A172 (cell line): ENCODE results near the gene MAGI1. TPM values are rescaled to one million over a fixed set of nuclear protein-coding genes. Genes with fewer than 3 reads are reported as not detected.
A peak's percentile ranks its signal among the peaks of the same experiment; 100 is the strongest.
"Not testable (repeated sequence)": the region's sequence is repeated elsewhere in the genome, so short reads cannot be mapped to it uniquely, and the experiment has no call there.

Experiments used
- DNase-seq: peaks from one replicate; pipeline ENCODE4 v3.0.0-alpha.2; 2015; ENCODE audit warnings: low spot score
- total RNA-seq: library from RNA; depleted of rRNA; stranded (reverse); fragments of >200 nt; shearing (Covaris generic); gene quantifications from 2 replicates; pipeline ENCODE4 v1.2.3, GENCODE V29; 2014

MAGI1 gene
- total RNA-seq, 1 experiment from 2014 or later: 4.7 TPM

DNA sequence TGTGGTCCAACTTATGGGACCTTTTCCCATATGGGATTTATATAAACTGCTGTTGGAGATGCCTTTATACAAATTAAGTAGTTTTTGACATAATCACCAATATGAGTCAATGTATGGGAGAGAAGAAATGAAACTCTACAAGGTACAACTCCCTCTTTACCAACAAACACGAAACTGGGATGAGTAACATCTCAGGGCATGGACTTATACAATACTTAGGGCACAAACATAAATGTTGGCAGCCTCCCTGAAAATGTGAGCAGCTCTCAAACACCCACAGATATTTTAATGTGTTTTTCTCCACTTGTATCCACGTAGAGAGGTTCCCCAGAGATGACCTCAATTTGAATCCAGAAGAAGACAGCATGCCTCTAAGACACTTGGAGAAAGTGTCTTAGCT is 161.6 kb downstream of the MAGI1 start:
- no peak for DNase-seq

DNA sequence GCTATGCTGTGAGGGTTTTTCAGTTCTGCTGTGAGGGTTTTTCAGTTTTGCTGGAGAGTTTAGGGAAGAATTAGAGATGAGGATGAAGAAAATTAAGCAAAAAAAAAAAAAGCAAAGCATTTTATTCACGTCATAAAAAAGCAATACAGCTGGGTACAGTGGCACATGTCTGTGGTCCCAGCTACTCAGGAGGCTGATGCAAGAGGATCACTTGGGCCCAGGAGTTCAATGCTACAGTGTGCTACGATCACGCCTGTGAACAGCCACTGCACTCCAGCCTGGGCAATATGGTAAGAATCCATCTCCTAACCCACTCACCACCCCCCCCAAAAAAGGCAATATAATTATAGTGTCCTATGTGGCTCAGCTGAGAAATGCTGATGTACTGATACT is 162.7 kb downstream of the MAGI1 start:
- DNase-seq: no peak

GRCh38 chr3:65875393-65876027 is 163.2 kb downstream of the MAGI1 start:
- DNase-seq: no peak

- no peak for DNase-seq
Measured at GRCh38 chr3:65873869-65874268, 164.8 kb downstream of the MAGI1 start.

- no peak for DNase-seq
Measured at GRCh38 chr3:65873028-65873427, 165.7 kb downstream of the MAGI1 start.

DNA sequence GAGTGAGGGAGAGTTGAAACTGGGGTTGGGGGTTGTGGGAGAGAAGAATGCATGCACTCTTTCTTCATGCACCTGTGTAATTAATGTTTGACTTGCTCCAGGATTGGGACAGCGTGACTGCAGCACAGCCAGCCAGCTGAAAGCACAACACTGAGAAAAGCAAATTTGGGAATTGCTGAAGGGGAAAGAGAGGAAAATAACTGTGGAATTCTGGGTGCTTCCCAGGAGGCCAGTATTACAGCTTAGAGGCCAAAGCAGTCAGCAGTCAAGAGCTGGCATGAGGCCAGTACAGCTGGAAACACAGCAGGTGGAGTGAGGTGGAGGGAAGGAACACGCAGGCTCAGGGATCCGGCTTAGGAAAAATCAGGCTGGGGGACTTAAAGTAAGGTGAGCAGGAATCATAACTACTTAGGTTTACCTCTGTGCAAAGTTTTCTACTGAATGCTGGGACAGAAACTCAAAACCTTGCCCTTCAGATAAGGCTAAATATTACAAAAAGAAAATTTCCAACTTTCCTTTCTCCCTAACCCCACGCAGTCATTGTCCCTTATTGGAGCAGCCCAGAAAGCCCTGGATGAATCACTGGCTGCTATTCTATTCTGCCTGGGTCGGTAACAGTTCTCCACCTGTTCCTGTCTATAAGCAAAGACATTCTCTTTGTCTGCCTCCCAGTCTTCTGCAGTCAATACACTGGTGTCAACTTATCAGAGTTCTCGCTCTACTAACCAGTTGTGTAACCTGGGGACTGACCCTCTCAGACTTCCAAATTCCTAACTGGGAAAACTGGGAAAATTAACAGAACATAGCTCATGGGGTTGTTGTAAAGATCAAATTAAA is 167.2 kb downstream of the MAGI1 start:
- DNase-seq: no peak

DNA sequence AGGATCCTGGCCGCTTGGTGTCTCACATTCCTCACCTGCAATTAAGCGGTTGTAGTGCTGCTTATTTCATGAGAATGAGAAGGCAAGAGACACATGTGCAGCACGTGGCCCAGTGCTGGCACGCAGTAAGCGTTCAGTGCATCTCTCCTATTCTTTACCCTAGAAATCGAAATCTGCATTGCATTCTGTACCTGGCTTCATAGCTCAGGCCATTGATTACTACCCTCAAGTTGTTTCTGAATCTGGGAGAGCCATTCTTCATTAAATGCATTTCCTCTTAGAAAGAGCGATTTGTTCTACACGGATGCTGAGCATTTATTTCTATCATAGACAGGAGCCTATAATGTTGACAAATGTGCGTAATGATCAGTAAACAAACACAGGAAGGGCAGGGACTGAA is 168.9 kb downstream of the MAGI1 start:
- no peak for DNase-seq

DNA sequence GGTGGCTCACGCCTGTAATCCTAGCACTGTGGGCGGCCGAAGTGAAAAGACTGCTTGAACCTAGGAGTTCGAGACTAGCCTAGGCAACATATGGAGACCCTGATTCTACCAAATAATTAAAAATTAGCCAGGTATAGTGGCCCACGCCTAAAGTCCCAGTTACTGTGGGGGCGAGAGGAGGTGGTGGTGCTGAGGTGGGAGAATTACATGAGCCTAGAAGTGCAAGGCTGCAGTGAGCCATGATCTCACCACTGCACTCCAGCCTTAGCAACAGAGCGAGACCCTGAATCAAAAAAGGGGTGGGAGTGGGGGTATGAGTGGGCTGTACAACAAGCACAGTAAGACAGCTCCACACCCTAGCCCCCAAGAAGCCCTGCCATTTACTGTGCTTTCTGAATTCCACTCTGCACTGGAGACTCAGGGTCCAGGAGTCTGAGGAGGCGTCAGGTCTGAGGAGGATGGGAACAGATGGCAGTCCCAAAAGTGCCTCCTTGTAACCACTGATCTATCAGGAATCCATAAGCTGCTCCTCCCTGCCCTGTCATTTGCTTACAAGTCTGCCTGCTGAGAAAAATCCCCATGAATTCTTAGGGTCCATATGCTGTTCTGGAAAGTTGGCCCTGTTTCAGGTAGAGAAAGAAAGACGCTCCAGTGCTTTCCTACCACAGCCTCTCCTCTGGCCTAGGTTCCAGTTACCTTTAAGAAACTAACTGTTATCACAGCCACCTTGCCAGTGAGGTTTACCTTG is 171.1 kb downstream of the MAGI1 start:
- no peak for DNase-seq

DNA sequence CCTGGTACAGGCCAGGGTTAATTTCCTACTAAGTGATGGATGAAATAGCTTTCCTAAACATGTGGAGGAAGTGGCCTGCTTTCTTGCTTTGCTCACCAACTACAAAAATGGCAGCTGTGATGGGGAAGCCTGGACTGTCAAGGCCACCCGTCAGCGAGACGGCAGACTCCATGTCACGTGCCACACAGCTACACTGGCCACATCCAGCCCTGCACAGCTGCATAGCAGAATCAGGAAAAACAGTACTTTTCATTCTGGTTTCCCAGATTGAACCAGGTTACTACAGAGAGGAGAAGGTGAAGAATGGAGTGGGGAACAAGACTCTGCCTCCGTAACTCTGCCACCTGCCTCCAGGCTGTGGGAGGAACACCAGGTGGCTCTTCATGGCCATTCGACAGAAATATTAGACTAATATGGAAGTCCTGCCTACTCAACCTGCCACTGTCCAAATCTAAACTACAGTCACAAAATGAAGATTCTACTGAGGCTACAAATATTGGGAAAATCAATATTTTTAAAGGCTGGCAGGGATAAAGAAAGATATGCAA is 174.3 kb downstream of the MAGI1 start:
- DNase-seq: no peak

- DNase-seq: no peak
Measured at GRCh38 chr3:65861718-65862117, 177.0 kb downstream of the MAGI1 start.

GRCh38 chr3:65859612-65860011 is 179.1 kb downstream of the MAGI1 start:
- not testable (repeated sequence) for DNase-seq

DNA sequence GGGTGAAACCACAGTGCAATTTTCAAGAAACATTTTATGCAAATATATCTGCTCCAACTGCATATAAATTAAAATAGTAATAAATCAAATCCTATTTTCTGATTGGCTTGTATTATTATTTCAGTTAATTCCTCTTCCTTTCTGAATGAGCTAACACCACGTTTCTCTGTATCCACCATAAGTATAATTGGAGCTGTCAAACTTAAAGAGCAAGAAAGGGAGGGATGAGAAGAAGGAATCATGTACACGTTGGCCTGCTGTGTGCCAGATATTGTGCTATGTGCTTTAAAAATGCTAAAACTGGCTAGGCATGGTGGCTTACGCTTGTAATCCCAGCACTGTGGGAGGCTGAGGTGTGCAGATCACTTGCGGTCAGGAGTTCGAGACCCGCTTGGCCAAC is 180.0 kb downstream of the MAGI1 start:
- no peak for DNase-seq

DNA sequence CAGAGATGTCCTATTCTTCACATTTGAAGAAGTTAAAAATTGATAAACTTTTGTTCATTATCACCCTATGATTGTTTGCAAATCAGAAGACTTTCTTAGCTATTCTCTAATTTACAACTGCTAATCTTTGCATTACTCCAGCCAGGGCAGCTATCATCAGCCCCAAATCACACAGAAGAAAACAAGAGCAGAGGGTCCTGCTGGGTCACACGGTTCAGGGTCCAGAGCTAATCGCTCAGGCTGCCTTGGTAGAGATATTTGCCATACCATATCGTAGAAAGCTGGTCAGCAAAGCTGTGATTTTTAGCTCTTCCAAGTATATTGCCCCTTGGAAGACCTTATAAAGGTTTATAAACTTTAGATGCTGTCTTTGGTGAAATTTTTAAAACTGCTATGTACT is 181.4 kb downstream of the MAGI1 start:
- DNase-seq: no peak

DNA sequence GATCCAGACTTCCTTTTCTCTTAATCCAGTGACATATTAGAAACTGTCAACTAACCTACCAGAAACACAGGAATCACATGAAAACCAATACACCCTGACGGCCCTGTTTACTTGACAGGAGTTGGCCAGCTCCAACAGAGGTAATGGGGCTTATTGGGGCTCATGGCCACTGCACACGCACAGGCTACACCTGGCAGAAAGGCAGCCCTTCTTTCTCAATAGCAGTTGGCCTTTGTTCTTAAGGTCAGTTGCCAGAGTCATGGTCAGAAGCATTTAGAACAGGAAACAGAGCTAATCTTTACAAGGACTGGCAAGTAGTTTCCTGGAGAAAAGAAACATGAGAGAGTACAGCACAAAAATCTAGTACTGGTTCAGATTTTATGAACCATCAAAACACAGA is 181.8 kb downstream of the MAGI1 start:
- no peak for DNase-seq

GRCh38 chr3:65855370-65856100 is 183.2 kb downstream of the MAGI1 start:
- DNase-seq: no peak

- DNase-seq: peak; percentile 40
Measured at GRCh38 chr3:65854606-65855304, 184.0 kb downstream of the MAGI1 start.

DNA sequence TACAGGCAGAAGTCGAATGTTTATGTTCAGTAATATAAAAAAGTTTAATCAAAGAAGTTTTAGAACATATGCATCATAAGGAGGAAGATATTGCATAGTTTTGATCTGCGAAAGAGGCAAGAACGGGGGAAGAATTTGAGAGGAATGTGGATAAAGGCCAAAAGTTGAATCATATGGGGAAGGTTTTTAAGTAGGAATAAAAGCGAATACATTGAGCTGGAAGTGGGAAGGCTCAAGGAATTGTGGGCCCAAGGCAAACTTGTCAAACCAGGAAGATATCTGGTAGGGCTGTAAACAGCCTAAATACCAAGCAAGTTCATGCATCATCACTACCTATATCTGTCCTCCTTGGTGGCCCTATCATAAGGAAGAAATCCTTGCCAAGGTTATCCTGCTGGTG is 186.9 kb downstream of the MAGI1 start:
- DNase-seq: no peak

DNA sequence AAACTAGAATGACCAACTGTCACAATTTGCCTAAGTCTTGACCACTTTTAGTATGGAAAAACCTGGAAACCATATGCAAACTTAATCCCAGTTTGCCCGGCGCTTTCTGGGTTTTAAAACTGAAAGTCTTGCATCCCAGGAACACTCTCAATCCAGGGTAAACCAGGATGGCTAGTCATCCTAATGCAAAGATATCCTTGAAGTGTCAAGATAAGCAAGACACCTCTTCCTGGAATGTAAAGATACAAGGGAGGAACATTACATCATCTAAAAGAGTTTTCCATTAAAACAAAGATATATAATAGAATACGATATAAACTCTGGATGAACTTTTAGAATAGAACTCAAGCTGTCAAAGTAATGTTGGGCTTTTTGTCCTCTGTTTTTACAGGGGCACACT is 188.5 kb downstream of the MAGI1 start:
- DNase-seq: no peak

- DNase-seq: no peak
Measured at GRCh38 chr3:65848024-65848423, 190.7 kb downstream of the MAGI1 start.

GRCh38 chr3:65846936-65847335 is 191.8 kb downstream of the MAGI1 start:
- DNase-seq: no peak

GRCh38 chr3:65844370-65844769 is 194.3 kb downstream of the MAGI1 start:
- no peak for DNase-seq
